ENCODE measurements around the gene GPR55.

DNA sequence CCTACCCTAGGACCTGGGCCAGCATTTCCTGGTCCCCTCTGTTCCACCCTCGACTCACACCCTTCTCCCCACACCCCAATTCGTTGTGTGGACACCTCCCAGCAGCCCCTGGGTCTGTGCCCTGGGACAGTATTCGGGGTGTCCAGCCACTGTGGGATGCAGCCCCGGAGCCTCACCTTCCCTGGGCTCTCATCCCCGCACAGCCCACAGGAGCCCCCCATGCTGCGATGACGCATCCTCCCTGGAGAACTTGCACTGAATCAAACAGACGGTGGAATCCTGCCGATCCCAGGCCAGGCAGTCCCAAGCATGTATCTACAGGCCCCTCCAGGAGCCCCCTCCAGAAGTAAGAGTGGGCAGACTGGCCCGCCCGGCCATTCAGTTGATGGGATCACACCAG lies 50.6 kb downstream of the GPR55 start:
- TF ChIP-seq, protein P1, sequence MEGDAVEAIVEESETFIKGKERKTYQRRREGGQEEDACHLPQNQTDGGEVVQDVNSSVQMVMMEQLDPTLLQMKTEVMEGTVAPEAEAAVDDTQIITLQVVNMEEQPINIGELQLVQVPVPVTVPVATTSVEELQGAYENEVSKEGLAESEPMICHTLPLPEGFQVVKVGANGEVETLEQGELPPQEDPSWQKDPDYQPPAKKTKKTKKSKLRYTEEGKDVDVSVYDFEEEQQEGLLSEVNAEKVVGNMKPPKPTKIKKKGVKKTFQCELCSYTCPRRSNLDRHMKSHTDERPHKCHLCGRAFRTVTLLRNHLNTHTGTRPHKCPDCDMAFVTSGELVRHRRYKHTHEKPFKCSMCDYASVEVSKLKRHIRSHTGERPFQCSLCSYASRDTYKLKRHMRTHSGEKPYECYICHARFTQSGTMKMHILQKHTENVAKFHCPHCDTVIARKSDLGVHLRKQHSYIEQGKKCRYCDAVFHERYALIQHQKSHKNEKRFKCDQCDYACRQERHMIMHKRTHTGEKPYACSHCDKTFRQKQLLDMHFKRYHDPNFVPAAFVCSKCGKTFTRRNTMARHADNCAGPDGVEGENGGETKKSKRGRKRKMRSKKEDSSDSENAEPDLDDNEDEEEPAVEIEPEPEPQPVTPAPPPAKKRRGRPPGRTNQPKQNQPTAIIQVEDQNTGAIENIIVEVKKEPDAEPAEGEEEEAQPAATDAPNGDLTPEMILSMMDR (IDR thresholded peaks at IDR 0.05; ENCODE audit: insufficient read depth, low read depth, low read length), result no peak
- TF ChIP-seq EZH2 (IDR thresholded peaks at IDR 0.05; ENCODE audit: insufficient read depth, low read length), result no peak

All from astrocyte (in vitro differentiated cells and primary cell).